HG02759 (cell line): ENCODE results near the gene ANKRD6.

Source experiments
- ATAC-seq: cut with Tn5 transposase; IDR thresholded peaks from one replicate; pipeline ENCODE4 v1.9.1; 2021; ENCODE audit warnings: mild to moderate bottlenecking, moderate library complexity; ENCODE audit not compliant: unreplicated experiment

Gene ANKRD6

DNA sequence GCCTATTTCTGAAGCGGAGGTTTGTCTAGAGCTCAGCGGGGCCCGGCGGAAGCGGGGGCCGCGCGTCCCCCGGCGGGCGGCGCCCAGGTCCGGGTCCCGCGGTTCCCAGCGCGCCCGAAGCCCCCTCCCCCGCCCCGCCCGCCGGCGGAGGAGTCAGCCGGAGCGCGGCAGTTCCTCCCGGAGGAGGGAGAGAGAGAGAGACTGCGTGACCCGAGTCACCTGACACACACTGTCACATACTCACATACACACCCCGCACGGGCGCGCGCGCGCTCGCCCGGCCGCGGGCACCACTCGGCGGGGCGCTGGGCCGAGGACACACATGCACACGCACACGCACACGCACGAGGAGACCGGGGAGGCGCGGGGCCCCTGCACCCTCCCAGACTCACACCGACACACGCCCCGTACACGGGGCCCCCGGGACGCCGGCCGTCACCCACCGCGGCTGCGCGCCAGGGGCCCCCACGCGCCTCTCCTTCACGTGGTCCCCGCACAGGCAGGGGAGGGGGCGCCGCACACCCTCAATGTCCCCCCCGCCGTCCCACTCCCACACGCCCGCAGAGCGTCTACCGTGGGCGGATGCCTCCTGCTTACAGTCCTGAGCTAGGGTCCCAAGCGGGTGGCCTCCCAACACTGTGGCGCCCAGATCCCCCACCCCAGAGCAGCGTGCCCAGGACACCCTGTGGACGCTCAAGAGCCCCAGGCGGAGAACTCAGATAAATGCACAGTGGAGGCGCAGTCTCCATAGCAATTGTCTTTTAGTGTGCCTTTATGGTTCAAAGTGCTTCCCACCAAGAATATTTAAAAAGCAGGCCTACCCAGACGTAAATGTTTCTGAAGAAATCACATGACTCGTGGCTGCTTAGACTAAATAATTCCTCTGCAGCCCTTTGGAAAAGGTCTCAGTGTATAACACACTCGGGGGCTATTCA, 20.6 kb upstream of the ANKRD6 start, which contains the start of gene RRAGD:
RRAGD (minus strand) TSS at position 203 of the 935 bp plus-strand sequence. CDS start 280 bp downstream, outside the sequence.
- peak; percentile 79 for ATAC-seq

DNA sequence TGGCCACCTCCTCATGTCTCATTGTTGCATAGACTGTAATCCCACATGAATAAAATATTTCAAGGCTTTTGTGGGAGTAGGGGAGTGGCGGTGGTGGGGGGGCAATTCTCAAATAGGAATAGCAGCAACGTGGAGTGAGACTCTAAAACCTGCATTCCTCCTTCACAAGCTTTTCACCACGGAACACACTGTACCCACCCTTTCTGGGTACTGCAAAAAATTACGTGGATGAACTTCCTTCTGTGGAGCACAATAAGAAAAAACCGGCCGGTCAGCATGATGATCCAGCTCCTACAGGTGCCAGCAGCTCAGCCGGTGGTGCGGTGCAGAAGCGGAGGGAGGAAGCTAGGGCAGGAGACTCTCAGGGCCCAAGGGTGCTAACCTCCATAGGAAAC, 19.9 kb upstream of the ANKRD6 start:
- ATAC-seq: no peak

DNA sequence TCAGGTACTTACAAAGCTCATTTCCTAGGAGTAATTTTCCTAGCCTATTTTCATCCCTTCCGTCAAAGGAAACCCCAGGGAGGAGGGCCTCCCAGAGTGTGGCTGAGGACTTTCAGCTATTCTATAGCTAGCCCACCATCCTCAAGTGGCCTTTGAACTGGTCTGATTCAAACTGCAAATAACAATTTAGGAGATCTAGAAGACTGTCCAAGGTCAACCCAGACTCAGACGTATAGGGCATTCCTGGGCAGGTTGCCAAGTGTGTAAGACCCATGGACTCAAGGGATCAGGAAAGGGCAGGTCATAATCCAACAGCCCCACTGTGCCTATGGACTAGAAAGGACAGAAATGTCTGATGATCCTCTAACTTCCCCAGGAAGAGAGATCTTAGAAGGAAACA, 18.7 kb upstream of the ANKRD6 start:
- no peak for ATAC-seq

DNA sequence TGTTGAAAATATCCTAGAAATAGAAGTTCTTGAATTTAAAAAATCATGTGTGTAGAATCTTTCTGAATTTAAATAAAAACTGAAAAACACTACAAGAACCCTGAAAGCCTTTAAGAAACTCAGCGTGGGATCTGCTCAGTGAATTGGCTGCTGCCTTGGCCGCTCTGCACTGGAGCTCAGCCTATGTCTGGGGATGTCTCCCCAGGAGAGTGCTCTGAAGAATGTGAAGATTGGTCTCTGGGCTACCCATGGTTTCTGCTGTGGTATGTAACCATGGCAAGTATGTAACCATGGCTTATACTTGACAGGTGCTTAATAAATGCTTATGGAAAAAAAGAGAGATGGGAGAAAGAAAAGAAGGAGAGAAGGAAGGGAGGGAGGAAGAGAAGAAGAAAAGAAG, 17.8 kb upstream of the ANKRD6 start:
- ATAC-seq: no peak

DNA sequence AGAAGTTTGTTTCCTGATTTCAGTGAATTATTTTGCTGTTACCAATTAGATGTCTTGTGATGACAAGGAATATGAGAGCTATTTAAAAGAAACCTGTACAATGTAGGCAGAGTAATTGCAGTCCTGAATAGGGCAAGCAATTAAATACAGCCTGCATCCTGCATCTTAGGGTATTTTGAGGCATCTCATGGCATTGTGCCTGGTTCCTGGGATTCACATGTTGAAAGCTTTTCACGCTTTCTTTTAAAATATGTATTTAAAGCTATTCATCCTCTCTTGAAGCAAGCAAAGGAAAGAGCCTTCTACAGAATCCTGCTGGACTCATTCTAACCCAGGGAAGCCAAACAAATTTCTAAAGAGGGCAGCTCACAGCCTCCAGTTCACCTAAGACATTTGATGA, 16.2 kb upstream of the ANKRD6 start:
- no peak for ATAC-seq

DNA sequence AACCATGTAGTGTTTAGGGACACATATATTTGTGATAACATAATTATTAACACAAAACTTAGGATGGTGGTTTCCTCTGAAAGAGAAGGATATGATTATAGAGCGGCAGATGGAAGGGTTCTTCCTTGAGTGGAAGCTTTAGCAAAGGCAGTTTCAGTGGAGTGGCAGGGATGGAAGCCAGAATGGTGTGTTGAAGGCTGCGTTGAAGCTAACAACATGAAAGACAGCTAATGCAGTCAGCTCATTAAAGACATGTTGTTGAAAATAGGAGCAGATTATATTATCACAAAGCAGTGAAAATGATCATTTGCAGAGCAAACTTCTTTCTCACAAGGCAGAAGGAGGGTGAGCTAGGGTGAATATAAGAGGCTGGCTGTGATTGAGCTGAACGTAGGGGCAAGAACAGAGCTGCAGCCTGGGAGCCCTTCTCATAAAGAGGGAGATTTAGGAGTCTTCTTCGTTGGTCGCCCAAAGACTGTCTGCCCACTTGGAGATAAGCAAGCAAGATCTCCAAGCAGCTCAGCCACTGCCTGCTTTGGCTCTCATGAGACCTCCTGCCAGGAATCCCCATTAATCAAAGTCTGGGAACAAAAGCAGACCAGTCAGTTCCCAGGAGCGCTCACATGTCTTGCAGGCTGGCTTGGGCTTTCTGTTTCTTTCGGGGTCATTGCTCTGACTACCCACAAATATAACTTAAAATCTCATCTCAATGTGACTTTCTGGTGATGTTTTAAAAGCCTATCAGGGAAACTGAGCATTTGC, 2.6 kb upstream of the ANKRD6 start:
- no peak for ATAC-seq

DNA sequence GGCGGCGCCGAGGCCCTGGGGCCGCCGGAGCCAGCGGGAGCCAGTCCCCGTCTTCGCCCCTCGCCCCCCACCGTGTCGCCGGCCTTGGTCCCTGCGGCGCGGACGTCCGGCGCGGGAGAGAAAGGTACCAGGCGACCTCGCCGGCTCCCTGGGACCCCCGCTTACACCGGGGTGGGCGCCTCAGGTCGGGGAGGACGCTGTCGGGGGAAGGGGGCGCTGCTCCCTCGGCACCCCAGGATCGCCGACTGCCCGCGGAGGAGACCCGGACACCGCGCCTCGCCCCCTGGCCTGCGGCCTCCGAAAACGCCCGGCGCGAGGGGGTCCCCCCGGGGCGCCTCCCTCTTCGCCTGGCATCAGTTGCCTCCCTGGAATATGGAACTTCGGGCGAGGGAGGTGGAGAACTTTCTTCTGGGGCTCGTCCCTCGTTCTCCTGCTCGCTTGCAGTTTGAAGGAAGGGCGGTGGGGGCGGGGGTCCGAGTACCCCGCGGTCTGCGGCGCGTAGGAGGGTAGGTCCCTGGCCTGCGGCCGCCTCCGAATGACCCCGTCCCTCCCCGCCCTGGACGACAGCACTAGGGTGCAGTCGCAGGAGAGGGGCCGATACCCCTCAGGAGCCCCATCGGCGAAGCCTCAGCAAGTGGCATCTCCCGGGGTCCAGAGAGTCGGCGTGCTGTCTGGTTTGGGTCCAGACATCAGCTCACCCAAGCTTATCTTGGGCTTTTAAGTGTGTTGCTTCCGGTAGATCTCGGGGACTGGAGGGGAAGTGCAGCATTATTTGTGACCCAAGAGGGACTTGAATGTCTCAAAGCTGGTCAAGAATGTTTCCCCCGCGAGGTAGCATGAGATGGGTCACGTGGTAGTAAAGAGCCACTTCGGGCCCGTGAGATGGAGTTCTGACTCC, 549 bp downstream of the ANKRD6 start:
- ATAC-seq: peak; percentile 42

- ATAC-seq: no peak
These were observed 1.2 kb downstream of the ANKRD6 start for GRCh38 chr6:89434150-89434499.

GRCh38 chr6:89434954-89435353, 2.0 kb downstream of the ANKRD6 start:
- no peak for ATAC-seq

GRCh38 chr6:89436226-89436625, 3.3 kb downstream of the ANKRD6 start:
- no peak for ATAC-seq

DNA sequence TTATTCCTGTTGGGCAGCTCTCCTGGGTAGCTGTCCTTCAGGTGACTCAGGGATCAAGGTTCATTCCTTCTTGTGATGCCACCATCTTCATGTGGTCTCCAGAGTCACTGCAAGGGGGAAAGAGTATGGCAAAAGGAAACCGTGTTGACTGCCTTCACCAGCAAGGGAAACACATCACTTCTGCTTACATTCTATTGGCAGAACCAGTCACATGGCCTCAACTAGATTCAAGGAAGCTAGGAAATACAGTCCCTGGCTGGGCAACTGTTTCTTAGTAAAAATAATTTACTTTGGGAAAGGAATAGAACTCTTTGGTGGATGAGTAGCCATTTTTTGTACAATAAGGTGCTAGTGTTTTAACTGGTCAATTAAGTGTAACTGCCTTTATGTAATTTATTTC, 5.3 kb downstream of the ANKRD6 start:
- ATAC-seq: no peak

DNA sequence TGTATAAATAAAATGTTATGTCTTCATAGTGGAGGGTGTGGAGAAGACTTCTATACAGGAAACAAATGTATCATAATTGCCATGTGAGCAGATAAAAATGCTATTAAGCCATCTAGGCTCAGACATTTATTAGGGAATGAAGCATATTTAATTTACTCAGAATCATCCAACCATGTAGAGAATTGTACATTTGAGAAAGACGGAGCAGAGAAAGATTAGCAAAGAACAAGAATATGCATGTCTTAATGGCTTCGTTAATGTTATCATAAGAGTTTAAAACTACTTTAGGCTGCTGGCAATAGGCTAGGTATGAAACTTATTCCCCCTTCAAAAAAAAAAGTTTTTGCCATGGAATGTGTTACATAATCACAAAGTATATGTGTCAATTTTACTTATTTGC, 6.1 kb downstream of the ANKRD6 start:
- no peak for ATAC-seq

- ATAC-seq: no peak
These were observed 7.2 kb downstream of the ANKRD6 start for GRCh38 chr6:89440200-89440599.

GRCh38 chr6:89443658-89444057, 10.7 kb downstream of the ANKRD6 start:
- ATAC-seq: no peak

GRCh38 chr6:89449193-89449592, 16.2 kb downstream of the ANKRD6 start:
- no peak for ATAC-seq

DNA sequence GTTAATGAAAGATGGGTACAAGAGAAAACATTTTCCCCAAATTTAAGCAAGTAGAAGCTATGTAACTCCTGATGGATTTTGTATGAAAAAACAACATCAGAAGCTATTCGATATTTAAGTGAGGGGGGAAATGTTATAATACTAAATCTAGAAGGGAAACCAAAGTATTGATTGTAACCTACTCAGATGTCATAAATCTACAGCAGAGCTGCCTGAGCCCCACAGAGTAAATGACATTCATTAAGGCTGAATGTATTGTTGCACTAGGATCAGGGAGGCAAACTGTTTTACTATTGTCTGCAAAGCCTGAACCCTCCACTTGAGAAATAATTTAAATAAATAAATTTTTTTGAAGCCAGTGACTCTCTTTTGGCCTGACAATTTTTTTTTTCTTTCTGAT, 19.3 kb downstream of the ANKRD6 start:
- ATAC-seq: no peak

- ATAC-seq: no peak
These were observed 21.3 kb downstream of the ANKRD6 start for GRCh38 chr6:89454300-89454699.

GRCh38 chr6:89458704-89459103, 25.8 kb downstream of the ANKRD6 start:
- ATAC-seq: no peak

DNA sequence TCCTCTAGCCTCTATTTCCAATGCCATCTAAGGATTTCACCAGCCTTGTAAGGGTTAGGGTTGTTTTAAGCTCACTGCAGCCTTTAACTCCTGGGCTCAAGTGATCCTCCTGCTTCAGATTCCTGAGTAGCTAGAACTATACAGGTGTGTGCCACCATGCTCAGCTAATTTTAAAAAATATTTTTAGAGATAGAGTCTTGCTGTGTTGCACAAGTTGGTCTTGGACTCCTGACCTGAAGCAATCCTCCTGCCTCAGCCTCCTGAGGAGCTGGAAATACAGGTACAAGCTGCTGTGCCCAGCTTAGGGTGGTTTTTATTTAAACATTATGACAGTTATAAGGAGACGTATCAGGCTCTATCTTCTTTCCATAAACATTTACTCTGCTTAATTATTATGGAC, 26.5 kb downstream of the ANKRD6 start:
- ATAC-seq: no peak

DNA sequence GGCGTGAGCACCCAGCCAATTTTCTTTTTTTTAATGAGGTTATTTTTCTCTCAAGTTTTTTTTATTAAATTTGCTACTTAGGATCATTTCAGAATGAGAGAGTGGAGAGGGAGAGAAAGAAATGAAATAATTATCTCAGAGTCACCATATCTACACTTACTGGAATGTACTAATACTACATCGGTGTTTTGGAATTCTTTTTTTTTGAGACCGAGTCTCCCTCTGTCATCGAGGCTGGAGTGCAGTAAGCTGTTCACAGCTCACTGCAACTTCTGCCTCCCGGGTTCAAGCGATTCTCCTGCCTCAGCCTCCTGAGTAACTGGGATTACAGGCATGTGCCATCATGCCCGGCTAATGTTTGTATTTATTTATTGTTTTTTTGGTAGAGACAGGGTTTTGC, 27.8 kb downstream of the ANKRD6 start:
- no peak for ATAC-seq

GRCh38 chr6:89462503-89462902, 29.6 kb downstream of the ANKRD6 start:
- ATAC-seq: no peak
